ENCODE results near the gene TACC3.

GRCh38 chr4:1676605-1677525 is 44.5 kb upstream of the TACC3 start:
- TF ChIP-seq, protein P1, sequence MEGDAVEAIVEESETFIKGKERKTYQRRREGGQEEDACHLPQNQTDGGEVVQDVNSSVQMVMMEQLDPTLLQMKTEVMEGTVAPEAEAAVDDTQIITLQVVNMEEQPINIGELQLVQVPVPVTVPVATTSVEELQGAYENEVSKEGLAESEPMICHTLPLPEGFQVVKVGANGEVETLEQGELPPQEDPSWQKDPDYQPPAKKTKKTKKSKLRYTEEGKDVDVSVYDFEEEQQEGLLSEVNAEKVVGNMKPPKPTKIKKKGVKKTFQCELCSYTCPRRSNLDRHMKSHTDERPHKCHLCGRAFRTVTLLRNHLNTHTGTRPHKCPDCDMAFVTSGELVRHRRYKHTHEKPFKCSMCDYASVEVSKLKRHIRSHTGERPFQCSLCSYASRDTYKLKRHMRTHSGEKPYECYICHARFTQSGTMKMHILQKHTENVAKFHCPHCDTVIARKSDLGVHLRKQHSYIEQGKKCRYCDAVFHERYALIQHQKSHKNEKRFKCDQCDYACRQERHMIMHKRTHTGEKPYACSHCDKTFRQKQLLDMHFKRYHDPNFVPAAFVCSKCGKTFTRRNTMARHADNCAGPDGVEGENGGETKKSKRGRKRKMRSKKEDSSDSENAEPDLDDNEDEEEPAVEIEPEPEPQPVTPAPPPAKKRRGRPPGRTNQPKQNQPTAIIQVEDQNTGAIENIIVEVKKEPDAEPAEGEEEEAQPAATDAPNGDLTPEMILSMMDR (IDR thresholded peaks at IDR 0.05), result no peak
- TF ChIP-seq REST (IDR thresholded peaks at IDR 0.05; ENCODE audit: insufficient read depth in 1 of 2, low read depth in 2 of 2, low read length in 1 of 2), result no peak
- no peak for TF ChIP-seq POLR2AphosphoS5 (IDR thresholded peaks at IDR 0.05; ENCODE audit: low read depth, low read length)
- no peak for TF ChIP-seq TCF7L2 (IDR thresholded peaks at IDR 0.05; ENCODE audit: low read depth, low read length)
- TF ChIP-seq SIN3A (IDR thresholded peaks at IDR 0.05; ENCODE audit: borderline replicate concordance, insufficient read depth, low read depth, low read length), result no peak

Measured in Panc1 (cell line).